ENCODE measurements around the gene UBAP2. TPM values are rescaled to one million over a fixed set of nuclear protein-coding genes. Genes with fewer than 3 reads are reported as not detected.

Gene UBAP2
- polyA plus RNA-seq, 1 donor: 26.1 TPM

GRCh38 chr9:33923998-33924701, 124.5 kb downstream of the UBAP2 start:
- H3K4me3 ChIP-seq (ENCODE audit: low read length): no peak overlapping the region
- peaks cover 93% of the 10 kb centered on the region for H3K36me3 ChIP-seq (ENCODE audit: control insufficient read depth, insufficient read depth, low read length)
- H3K27ac ChIP-seq (ENCODE audit: low read length): no peak overlapping the region
- H3K27me3 ChIP-seq (ENCODE audit: control insufficient read depth, insufficient read depth, low read length): no peaks in the 10 kb centered on the region
- no peaks in the 10 kb centered on the region for H3K4me1 ChIP-seq (ENCODE audit: control insufficient read depth, insufficient read depth, low read length)
- no peaks in the 10 kb centered on the region for H3K9me3 ChIP-seq (ENCODE audit: control insufficient read depth, low read depth, low read length)
- WGBS (ENCODE audit: insufficient coverage, low lambda C conversion rate): no CpG with 5 or more reads among the region's 14 CpGs
- DNase-seq: no peak

- Histone ChIP-seq H3K4me3 (ENCODE audit: low read length) (no peak overlapping the region), H3K4me1 (ENCODE audit: control insufficient read depth, insufficient read depth, low read length) (no peaks in the 10 kb centered on the region), H3K27ac (ENCODE audit: low read length) (no peak overlapping the region), H3K36me3 (ENCODE audit: control insufficient read depth, insufficient read depth, low read length) (peaks cover 93% of the 10 kb centered on the region), H3K9me3 (ENCODE audit: control insufficient read depth, low read depth, low read length) (no peaks in the 10 kb centered on the region), H3K27me3 (ENCODE audit: control insufficient read depth, insufficient read depth, low read length) (no peaks in the 10 kb centered on the region)
- WGBS (ENCODE audit: insufficient coverage, low lambda C conversion rate): no CpG with 5 or more reads among the region's 4 CpGs
- no peak for DNase-seq
Observed at GRCh38 chr9:33923079-33923478, 125.6 kb downstream of the UBAP2 start.

- no peak for DNase-seq
- Histone ChIP-seq H3K4me3 (ENCODE audit: low read length) (no peak overlapping the region), H3K4me1 (ENCODE audit: control insufficient read depth, insufficient read depth, low read length) (no peaks in the 10 kb centered on the region), H3K9me3 (ENCODE audit: control insufficient read depth, low read depth, low read length) (no peaks in the 10 kb centered on the region), H3K27ac (ENCODE audit: low read length) (no peak overlapping the region), H3K36me3 (ENCODE audit: control insufficient read depth, insufficient read depth, low read length) (peaks cover 93% of the 10 kb centered on the region), H3K27me3 (ENCODE audit: control insufficient read depth, insufficient read depth, low read length) (no peaks in the 10 kb centered on the region)
- WGBS (ENCODE audit: insufficient coverage, low lambda C conversion rate): no CpG with 5 or more reads among the region's 14 CpGs
Observed at GRCh38 chr9:33921967-33922895, 126.5 kb downstream of the UBAP2 start.

- H3K4me3 ChIP-seq (ENCODE audit: low read length): no peak overlapping the region
- H3K36me3 ChIP-seq (ENCODE audit: control insufficient read depth, insufficient read depth, low read length): peaks cover 89% of the 10 kb centered on the region
- no peak for DNase-seq
- H3K27me3 ChIP-seq (ENCODE audit: control insufficient read depth, insufficient read depth, low read length): no peaks in the 10 kb centered on the region
- H3K4me1 ChIP-seq (ENCODE audit: control insufficient read depth, insufficient read depth, low read length): no peaks in the 10 kb centered on the region
- WGBS (ENCODE audit: insufficient coverage, low lambda C conversion rate): 93% methylated on average over 2 of the region's 6 CpGs
- no peak overlapping the region for H3K27ac ChIP-seq (ENCODE audit: low read length)
- H3K9me3 ChIP-seq (ENCODE audit: control insufficient read depth, low read depth, low read length): no peaks in the 10 kb centered on the region
Observed at GRCh38 chr9:33919276-33919897, 129.3 kb downstream of the UBAP2 start.

GRCh38 chr9:33917036-33917435, 131.7 kb downstream of the UBAP2 start:
- no peak overlapping the region for H3K4me3 ChIP-seq (ENCODE audit: low read length)
- no peak overlapping the region for H3K27ac ChIP-seq (ENCODE audit: low read length)
- no peaks in the 10 kb centered on the region for H3K4me1 ChIP-seq (ENCODE audit: control insufficient read depth, insufficient read depth, low read length)
- DNase-seq: no peak
- peaks cover 82% of the 10 kb centered on the region for H3K36me3 ChIP-seq (ENCODE audit: control insufficient read depth, insufficient read depth, low read length)
- WGBS (ENCODE audit: insufficient coverage, low lambda C conversion rate): no CpG with 5 or more reads among the region's 9 CpGs
- H3K9me3 ChIP-seq (ENCODE audit: control insufficient read depth, low read depth, low read length): no peaks in the 10 kb centered on the region
- no peaks in the 10 kb centered on the region for H3K27me3 ChIP-seq (ENCODE audit: control insufficient read depth, insufficient read depth, low read length)

GRCh38 chr9:33914887-33915628, 133.6 kb downstream of the UBAP2 start:
- H3K4me3 ChIP-seq (ENCODE audit: low read length): no peak overlapping the region
- DNase-seq: no peak
- no peaks in the 10 kb centered on the region for H3K9me3 ChIP-seq (ENCODE audit: control insufficient read depth, low read depth, low read length)
- H3K27ac ChIP-seq (ENCODE audit: low read length): no peak overlapping the region
- no peaks in the 10 kb centered on the region for H3K27me3 ChIP-seq (ENCODE audit: control insufficient read depth, insufficient read depth, low read length)
- no CpG with 5 or more reads among the region's 3 CpGs for WGBS (ENCODE audit: insufficient coverage, low lambda C conversion rate)
- H3K4me1 ChIP-seq (ENCODE audit: control insufficient read depth, insufficient read depth, low read length): no peaks in the 10 kb centered on the region
- peaks cover 65% of the 10 kb centered on the region for H3K36me3 ChIP-seq (ENCODE audit: control insufficient read depth, insufficient read depth, low read length)

- H3K9me3 ChIP-seq (ENCODE audit: control insufficient read depth, low read depth, low read length): no peaks in the 10 kb centered on the region
- H3K36me3 ChIP-seq (ENCODE audit: control insufficient read depth, insufficient read depth, low read length): peaks cover 52% of the 10 kb centered on the region
- no CpG with 5 or more reads among the region's 1 CpG for WGBS (ENCODE audit: insufficient coverage, low lambda C conversion rate)
- H3K4me3 ChIP-seq (ENCODE audit: low read length): no peak overlapping the region
- H3K4me1 ChIP-seq (ENCODE audit: control insufficient read depth, insufficient read depth, low read length): no peaks in the 10 kb centered on the region
- H3K27me3 ChIP-seq (ENCODE audit: control insufficient read depth, insufficient read depth, low read length): no peaks in the 10 kb centered on the region
- H3K27ac ChIP-seq (ENCODE audit: low read length): no peak overlapping the region
- DNase-seq: no peak
Observed at GRCh38 chr9:33913541-33913940, 135.1 kb downstream of the UBAP2 start.

GRCh38 chr9:33908749-33909148, 139.9 kb downstream of the UBAP2 start:
- WGBS (ENCODE audit: insufficient coverage, low lambda C conversion rate): 100% methylated on average over 2 of the region's 4 CpGs
- DNase-seq: no peak
- no peaks in the 10 kb centered on the region for H3K27me3 ChIP-seq (ENCODE audit: control insufficient read depth, insufficient read depth, low read length)
- H3K9me3 ChIP-seq (ENCODE audit: control insufficient read depth, low read depth, low read length): no peaks in the 10 kb centered on the region
- H3K27ac ChIP-seq (ENCODE audit: low read length): no peak overlapping the region
- H3K36me3 ChIP-seq (ENCODE audit: control insufficient read depth, insufficient read depth, low read length): peaks cover 28% of the 10 kb centered on the region
- H3K4me1 ChIP-seq (ENCODE audit: control insufficient read depth, insufficient read depth, low read length): no peaks in the 10 kb centered on the region
- no peak overlapping the region for H3K4me3 ChIP-seq (ENCODE audit: low read length)

- no CpG with 5 or more reads among the region's 3 CpGs for WGBS (ENCODE audit: insufficient coverage, low lambda C conversion rate)
- Histone ChIP-seq H3K4me3 (ENCODE audit: low read length) (no peak overlapping the region), H3K27ac (ENCODE audit: low read length) (no peak overlapping the region), H3K36me3 (ENCODE audit: control insufficient read depth, insufficient read depth, low read length) (peaks cover 21% of the 10 kb centered on the region), H3K4me1 (ENCODE audit: control insufficient read depth, insufficient read depth, low read length) (no peaks in the 10 kb centered on the region), H3K9me3 (ENCODE audit: control insufficient read depth, low read depth, low read length) (no peaks in the 10 kb centered on the region), H3K27me3 (ENCODE audit: control insufficient read depth, insufficient read depth, low read length) (no peaks in the 10 kb centered on the region)
- no peak for DNase-seq
Observed at GRCh38 chr9:33908114-33908513, 140.6 kb downstream of the UBAP2 start.

- WGBS (ENCODE audit: insufficient coverage, low lambda C conversion rate): 100% methylated on average over 1 of the region's 4 CpGs
- H3K36me3 ChIP-seq (ENCODE audit: control insufficient read depth, insufficient read depth, low read length): peaks cover 16% of the 10 kb centered on the region
- DNase-seq: no peak
- H3K27me3 ChIP-seq (ENCODE audit: control insufficient read depth, insufficient read depth, low read length): no peaks in the 10 kb centered on the region
- no peaks in the 10 kb centered on the region for H3K4me1 ChIP-seq (ENCODE audit: control insufficient read depth, insufficient read depth, low read length)
- no peak overlapping the region for H3K4me3 ChIP-seq (ENCODE audit: low read length)
- H3K27ac ChIP-seq (ENCODE audit: low read length): no peak overlapping the region
- H3K9me3 ChIP-seq (ENCODE audit: control insufficient read depth, low read depth, low read length): no peaks in the 10 kb centered on the region
Observed at GRCh38 chr9:33907347-33907746, 141.3 kb downstream of the UBAP2 start.

Measured in large intestine (tissue), 3 donors.